NCI-H2107 (cell line): ENCODE results near the gene SNCG.
"Not testable (repeated sequence)": the region's sequence is repeated elsewhere in the genome, so short reads cannot be mapped to it uniquely, and the experiment has no call there.

Source experiments
- DNase-seq: peaks from one replicate; lab custom pipeline; 2025; lab: John Stamatoyannopoulos, UW

SNCG gene

DNA sequence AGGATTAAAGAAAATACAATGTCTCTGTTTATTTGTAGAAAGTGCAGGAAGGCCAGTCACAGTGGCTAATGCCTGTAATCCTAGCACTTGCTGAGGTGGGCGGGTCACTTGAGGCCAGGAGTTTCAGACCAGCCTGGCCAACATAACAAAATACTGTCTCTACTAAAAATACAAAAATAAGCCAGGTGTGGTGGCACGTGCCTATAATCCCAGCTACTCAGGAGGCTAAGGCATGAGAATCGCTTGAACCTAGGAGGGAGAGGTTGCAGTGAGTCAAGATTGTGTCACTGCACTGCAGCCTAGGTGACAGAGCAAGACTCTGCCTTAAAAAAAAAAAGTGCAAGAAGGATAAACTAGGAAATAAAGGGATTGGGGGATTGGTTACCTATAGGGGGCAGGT is 20.1 kb downstream of the SNCG start:
- DNase-seq = not testable (repeated sequence)

DNA sequence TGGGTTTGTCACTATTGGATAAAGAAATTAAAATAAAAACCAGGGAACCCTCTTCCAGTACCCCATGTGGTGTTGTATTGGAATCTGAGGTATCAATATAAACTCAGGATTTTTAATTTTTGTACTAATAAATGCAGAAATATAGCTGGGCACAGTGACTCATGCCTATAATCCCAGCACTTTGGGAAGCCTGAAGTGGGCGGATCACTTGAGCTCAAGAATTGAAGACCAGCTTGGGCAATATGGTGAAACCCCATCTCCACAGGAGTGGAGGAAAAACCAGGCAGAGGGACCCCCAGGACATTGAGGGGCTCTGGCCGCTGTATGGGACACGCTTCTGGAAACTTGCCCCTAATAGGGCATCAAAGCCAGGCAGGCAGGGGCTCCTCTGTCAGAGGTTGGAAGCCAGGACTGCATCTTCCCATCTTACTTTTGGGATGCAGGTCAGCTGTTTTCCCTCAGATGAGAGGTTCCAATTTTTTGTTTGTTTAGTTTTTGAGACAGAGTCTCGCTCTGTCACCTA is 21.0 kb downstream of the SNCG start:
- no peak for DNase-seq

DNA sequence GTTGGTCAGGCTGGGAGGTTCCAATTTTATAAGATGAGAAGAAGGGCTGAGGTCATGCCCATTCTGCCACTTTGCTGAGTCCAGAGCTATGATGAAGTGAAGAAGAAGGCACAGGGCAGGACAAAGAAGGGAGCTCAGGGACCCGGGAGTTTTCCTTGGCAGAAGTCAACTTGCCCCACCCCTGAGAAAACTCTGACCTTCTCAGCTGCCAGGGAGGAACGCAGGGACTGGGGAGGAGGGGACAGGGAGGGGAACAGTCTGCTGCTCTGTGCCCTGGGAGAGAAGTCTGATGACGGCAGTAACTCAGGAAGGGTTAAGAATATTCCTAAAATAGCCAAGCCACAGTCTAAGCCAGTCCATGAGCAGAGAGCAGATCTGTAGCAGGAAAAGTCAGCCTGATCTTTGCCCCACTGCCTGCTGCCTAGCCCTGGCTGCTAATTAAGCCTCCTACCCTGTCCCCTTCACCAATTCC is 21.6 kb downstream of the SNCG start:
- no peak for DNase-seq

DNA sequence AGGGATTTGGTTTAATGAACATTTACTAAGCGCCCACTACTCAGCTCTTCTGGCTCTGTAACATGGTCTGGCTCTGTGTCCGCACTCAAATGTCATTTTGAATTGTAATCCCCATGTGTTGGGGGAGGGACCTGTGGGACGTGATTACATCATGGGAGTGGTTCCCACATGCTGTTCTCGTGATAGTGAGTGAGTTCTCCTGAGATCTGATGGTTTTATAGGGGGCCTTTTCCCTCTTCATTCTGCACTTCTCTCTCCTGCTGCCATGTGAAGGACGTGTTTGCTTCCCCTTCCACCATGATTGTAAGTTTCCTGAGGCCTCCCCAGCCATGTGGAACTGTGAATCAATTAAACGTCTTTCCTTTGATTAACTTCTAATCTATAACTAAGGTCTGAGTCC is 22.6 kb downstream of the SNCG start:
- not testable (repeated sequence) for DNase-seq

DNA sequence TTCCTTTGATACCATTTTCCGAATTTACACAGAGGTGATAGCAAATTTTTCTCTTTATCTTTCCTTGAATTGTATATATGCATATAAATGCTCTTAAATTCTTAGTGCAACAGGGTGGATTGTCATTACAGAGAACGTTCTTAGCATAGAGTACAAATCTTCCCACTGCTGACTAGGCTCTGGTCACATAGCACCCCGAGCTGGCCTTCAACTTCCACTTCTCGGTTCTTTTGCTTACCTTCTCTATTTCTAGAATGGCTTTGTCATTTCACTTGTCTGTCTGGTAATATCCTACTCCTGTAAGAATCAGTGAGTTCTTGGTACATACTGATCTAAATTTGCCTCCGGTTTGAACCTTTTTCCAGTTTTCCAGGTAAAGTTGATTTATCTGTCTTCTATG is 23.3 kb downstream of the SNCG start:
- no peak for DNase-seq

DNA sequence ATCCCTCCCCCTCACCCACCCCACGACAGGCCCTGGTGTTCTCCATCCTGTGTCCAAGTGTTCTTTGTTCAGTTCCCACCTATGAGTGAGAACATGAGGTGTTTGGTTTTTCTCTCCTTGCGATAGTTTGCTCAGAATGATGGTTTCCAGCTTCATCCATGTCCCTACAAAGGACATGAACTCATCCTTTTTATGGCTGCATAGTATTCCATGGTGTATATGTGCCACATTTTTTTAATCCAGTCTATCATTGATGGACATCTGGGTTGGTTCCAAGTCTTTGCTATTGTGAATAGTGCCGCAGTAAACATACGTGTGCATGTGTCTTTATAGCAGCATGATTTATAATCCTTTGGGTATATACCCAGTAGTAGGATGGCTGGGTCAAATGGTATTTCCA is 26.1 kb downstream of the SNCG start:
- not testable (repeated sequence) for DNase-seq

DNA sequence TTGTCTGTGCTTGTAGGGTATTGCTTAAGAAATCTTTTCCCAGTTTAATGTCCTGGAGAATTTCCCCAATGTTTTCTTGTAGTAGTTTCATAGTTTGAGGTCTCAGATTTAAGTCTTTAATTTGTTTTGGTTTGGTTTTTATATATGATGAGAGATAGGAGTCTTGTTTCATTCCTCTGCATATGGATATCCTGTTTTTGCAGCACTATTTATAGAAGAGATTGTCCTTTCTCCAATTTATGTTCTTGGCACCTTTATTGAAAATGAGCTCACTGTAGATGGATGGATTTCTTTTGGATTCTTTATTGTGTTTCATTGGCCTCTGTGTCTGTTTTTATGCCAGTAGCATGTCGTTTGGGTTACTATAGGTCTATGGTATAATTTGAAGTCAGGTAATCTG is 30.1 kb downstream of the SNCG start:
- no peak for DNase-seq

DNA sequence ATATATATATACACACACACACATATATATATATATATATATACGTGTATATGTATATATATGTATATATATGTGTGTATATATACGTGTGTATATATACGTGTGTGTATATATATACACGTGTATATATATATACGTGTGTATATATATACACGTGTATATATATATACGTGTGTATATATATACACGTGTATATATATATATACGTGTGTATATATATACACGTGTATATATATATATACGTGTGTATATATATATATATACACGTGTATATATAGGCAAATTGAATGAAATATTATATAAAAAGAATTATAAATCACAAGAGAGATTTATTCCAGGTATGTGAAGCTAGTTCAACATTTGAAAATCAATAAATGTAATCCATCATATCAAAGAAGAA is 33.0 kb downstream of the SNCG start:
- DNase-seq = not testable (repeated sequence)

DNA sequence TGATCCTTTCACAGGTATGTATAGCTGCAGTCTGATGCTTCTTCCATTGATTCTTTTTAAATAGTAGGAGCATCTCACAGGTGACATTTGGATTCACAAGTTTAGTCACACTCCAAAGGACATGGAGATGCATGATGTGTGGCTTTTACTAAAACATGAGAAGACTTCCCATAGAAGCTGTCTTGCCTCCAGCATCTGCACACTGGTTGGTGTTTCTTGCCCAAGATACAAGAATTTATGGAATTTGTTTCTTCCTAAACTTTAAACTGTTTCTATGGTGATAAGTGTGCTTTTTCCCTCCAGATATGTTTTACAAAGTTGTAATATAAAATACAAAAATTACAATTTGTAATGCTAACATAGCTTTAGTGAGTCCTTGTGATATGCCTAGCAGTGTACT is 34.1 kb downstream of the SNCG start:
- no peak for DNase-seq

DNA sequence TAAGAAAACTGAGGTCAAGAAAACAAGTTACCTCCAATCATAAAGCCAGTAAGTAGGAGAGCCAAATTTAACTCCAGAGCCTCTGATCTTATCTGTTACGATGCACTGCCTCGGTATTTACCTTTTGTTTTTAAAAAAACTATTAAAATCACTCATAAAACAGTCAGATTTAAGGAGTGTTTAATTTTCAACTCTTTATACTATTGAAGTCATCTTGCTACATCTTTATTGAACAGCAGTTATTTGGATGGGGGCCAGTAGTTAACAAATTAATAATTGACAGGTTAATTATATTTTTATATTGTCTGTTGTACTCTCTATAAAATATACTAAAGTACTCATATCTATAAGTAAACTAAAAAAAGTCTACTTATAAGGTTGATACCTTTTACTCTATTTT is 34.5 kb downstream of the SNCG start:
- DNase-seq = no peak

DNA sequence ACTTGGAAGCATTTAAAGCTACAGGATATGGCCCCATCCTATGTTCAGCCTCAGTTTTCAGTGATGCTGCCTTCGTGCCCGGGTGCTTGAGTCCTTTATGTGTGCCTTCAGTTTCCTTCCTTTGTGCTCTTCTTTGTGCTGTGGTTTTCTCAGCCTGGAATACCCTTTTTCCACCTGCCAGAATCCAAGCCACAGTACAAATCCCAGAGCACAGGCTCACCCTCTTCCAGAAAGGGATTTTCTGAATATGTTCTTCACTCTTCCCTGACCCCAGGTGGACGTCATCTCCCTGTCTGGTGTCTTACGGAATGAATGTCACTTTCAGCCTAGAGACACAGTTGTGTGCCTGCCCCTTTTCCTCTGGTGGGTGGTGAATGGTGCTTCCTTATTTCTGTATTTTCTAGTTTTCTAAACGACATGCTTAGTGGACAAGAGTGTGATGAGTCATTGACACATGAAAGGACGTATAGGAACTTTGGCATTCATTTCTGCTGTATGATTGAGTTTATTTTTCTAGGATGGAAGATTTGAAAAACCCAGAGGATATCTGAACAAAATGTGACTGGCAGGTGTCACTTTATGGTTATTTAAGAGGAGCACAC is 41.5 kb downstream of the SNCG start:
- not testable (repeated sequence) for DNase-seq

DNA sequence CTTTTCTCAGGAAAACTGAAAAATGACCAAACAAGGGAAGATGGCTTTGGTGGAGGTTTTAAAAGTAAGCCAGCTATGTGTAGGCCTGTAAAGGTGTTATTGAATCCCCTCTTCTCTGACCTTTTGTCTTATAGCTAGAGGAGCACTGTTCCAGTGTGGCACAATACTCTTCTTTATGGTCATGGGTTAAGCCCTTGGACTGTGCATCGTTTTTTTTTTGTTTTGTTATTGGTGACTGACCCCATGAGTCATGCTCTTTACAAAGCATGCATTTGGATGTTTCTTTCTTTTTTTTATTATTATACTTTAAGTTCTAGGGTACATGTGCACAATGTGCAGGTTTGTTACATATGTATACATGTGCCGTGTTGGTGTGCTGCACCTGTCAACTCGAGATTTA is 42.1 kb downstream of the SNCG start:
- no peak for DNase-seq

DNA sequence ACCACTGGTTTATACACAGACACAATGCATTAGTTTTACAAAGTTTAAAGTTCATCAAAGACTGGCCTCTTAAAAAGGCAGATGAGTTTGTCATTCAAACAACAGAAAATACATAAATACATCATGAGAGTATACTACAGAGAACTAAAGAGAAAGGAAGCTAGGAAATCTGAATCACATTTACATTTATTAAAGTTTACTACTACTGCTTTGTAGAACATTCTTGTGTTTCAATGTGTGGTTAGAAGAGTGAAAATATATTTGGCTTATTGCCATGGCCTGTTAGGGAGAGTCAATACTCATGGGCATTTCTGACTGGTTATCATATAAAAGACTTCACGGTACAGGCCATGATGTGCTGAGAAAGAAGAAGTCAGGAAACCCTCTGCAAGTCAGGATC is 48.7 kb downstream of the SNCG start:
- DNase-seq = not testable (repeated sequence)

DNA sequence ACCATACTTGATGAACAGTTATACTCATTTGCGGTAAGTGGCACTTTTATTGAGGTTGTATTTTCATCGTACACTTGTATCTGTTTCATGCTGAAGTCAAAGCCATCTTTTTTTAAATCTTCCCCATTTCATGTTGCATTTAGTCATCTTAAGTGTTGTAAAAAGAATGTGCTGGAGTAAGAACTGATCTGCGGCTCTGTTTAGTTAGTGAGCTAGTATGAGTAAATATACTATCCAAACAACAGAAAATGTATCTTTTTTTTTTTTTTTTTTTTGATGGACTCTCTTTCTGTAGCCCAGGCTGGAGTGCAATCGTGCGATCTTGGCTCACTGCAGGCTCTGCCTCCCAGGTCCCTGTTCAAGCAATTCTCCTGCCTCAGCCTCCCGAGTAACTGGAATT is 49.3 kb downstream of the SNCG start:
- not testable (repeated sequence) for DNase-seq

DNA sequence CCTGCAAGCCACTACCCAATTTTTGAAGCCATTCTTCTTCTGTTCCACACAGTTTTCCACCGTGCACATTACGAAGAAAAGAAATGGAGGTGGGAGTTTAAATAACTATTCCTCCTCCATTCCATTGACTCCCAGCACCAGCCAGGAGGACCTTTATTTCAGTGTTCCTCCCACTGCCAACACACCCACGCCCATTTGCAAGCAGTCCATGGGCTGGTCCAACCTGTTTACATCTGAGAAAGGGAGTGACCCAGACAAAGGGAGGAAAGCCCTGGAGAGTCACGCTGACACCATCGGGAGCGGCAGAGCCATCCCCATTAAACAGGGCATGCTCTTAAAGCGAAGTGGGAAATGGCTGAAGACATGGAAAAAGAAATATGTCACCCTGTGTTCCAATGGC is 49.9 kb downstream of the SNCG start:
- not testable (repeated sequence) for DNase-seq

DNA sequence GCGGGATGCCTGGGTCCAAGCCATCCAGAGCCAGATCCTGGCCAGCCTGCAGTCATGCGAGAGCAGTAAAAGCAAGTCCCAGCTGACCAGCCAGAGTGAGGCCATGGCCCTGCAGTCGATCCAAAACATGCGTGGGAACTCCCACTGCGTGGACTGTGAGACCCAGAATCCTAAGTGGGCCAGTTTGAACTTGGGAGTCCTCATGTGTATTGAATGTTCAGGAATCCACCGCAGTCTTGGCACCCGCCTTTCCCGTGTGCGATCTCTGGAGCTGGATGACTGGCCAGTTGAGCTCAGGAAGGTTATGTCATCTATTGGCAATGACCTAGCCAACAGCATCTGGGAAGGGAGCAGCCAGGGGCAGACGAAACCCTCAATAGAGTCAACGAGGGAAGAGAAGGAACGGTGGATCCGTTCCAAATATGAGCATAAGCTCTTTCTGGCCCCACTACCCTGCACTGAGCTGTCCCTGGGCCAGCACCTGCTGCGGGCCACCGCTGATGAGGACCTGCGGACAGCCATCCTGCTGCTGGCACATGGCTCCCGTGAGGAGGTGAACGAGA is 50.8 kb downstream of the SNCG start:
- DNase-seq = not testable (repeated sequence)
